ENCODE data around the gene MDH1.
"Not testable (repeated sequence)": the region's sequence is repeated elsewhere in the genome, so short reads cannot be mapped to it uniquely, and the experiment has no call there.

The MDH1 gene

GRCh38 chr2:63569740-63570139, 19.0 kb upstream of the MDH1 start:
- peaks cover 5% of the 10 kb centered on the region; the same call in 1 of the 2 replicates for H3K36me3 ChIP-seq
- no peak overlapping the region for H3K4me3 ChIP-seq
- H3K27me3 ChIP-seq = no peaks in the 10 kb centered on the region
- H3K9ac ChIP-seq = no peak overlapping the region
- H3K4me1 ChIP-seq = peaks cover 15% of the 10 kb centered on the region
- H4K20me1 ChIP-seq = no peaks in the 10 kb centered on the region
- H3K9me3 ChIP-seq = peaks cover 48% of the 10 kb centered on the region
- TF ChIP-seq Cebpa-rat (IDR thresholded peaks at IDR 0.05) = no peak
- no peak overlapping the region for H3K4me2 ChIP-seq
- no peak overlapping the region for H3K27ac ChIP-seq

- Histone ChIP-seq H3K4me2 (peak overlapping the region; percentile 32), H3K9me3 (peaks cover 43% of the 10 kb centered on the region), H3K9ac (no peak overlapping the region), H3K4me3 (no peak overlapping the region), H3K36me3 (peaks cover 1% of the 10 kb centered on the region; the same call in 1 of the 2 replicates), H3K27me3 (no peaks in the 10 kb centered on the region), H4K20me1 (no peaks in the 10 kb centered on the region), H3K27ac (no peak overlapping the region), H3K4me1 (peaks cover 15% of the 10 kb centered on the region)
- no peak for TF ChIP-seq Cebpa-rat (IDR thresholded peaks at IDR 0.05)
Observed at GRCh38 chr2:63571291-63571690, 17.5 kb upstream of the MDH1 start.

- peaks cover 37% of the 10 kb centered on the region for H3K9me3 ChIP-seq
- no peak for TF ChIP-seq Cebpa-rat (IDR thresholded peaks at IDR 0.05)
- no peak overlapping the region for H3K27ac ChIP-seq
- H3K4me1 ChIP-seq = peaks cover 15% of the 10 kb centered on the region
- H4K20me1 ChIP-seq = no peaks in the 10 kb centered on the region
- H3K4me3 ChIP-seq = no peak overlapping the region
- H3K36me3 ChIP-seq = no peaks in the 10 kb centered on the region
- H3K27me3 ChIP-seq = no peaks in the 10 kb centered on the region
- H3K9ac ChIP-seq = no peak overlapping the region
- H3K4me2 ChIP-seq = 0 out of 2 replicates have a peak overlapping the region, but pooled peaks have one; percentile 32
Observed at GRCh38 chr2:63572001-63572400, 16.8 kb upstream of the MDH1 start.

GRCh38 chr2:63573026-63573425, 15.7 kb upstream of the MDH1 start:
- H3K4me3 ChIP-seq, H3K27ac ChIP-seq, H3K27me3 ChIP-seq, H3K4me2 ChIP-seq, H3K9ac ChIP-seq, H3K36me3 ChIP-seq, H4K20me1 ChIP-seq: not testable (repeated sequence)
- H3K4me1 ChIP-seq = peaks cover 18% of the 10 kb centered on the region
- peaks cover 26% of the 10 kb centered on the region for H3K9me3 ChIP-seq

GRCh38 chr2:63573726-63574345, 14.9 kb upstream of the MDH1 start:
- not testable (repeated sequence) for H3K4me3 ChIP-seq, H3K9ac ChIP-seq, H3K36me3 ChIP-seq, H3K27ac ChIP-seq, H3K4me2 ChIP-seq, H3K27me3 ChIP-seq, H4K20me1 ChIP-seq
- Histone ChIP-seq H3K4me1 (peaks cover 18% of the 10 kb centered on the region), H3K9me3 (peaks cover 18% of the 10 kb centered on the region)

- peaks cover 11% of the 10 kb centered on the region for H3K9me3 ChIP-seq
- H3K27ac ChIP-seq = no peak overlapping the region
- H3K4me3 ChIP-seq = no peak overlapping the region
- H3K27me3 ChIP-seq = no peaks in the 10 kb centered on the region
- no peaks in the 10 kb centered on the region for H4K20me1 ChIP-seq
- H3K4me2 ChIP-seq = no peak overlapping the region
- no peak overlapping the region for H3K9ac ChIP-seq
- H3K36me3 ChIP-seq = no peaks in the 10 kb centered on the region; the same call in 1 of the 2 replicates
- TF ChIP-seq Cebpa-rat (IDR thresholded peaks at IDR 0.05) = no peak
- H3K4me1 ChIP-seq = peaks cover 9% of the 10 kb centered on the region
Observed at GRCh38 chr2:63576546-63576945, 12.2 kb upstream of the MDH1 start.

GRCh38 chr2:63578767-63579166, 10.0 kb upstream of the MDH1 start:
- Histone ChIP-seq H3K4me1 (peaks cover 8% of the 10 kb centered on the region; the same call in 1 of the 2 replicates), H3K27ac (no peak overlapping the region), H3K9ac (no peak overlapping the region), H3K4me2 (no peak overlapping the region), H3K4me3 (no peak overlapping the region), H3K27me3 (no peaks in the 10 kb centered on the region), H4K20me1 (no peaks in the 10 kb centered on the region), H3K36me3 (no peaks in the 10 kb centered on the region; the same call in 1 of the 2 replicates), H3K9me3 (peaks cover 9% of the 10 kb centered on the region)
- TF ChIP-seq Cebpa-rat (IDR thresholded peaks at IDR 0.05) = no peak

- H3K9me3 ChIP-seq = no peaks in the 10 kb centered on the region
- H3K4me2 ChIP-seq = no peak overlapping the region
- H3K4me1 ChIP-seq = peaks cover 8% of the 10 kb centered on the region; the same call in 1 of the 2 replicates
- TF ChIP-seq Cebpa-rat (IDR thresholded peaks at IDR 0.05) = no peak
- H3K27ac ChIP-seq = no peak overlapping the region
- H3K27me3 ChIP-seq = no peaks in the 10 kb centered on the region
- no peaks in the 10 kb centered on the region; the same call in 1 of the 2 replicates for H3K36me3 ChIP-seq
- no peak overlapping the region for H3K9ac ChIP-seq
- no peaks in the 10 kb centered on the region for H4K20me1 ChIP-seq
- H3K4me3 ChIP-seq = no peak overlapping the region
Observed at GRCh38 chr2:63580651-63581297, 8.0 kb upstream of the MDH1 start.

- H3K27ac ChIP-seq = no peak overlapping the region
- H3K9ac ChIP-seq = no peak overlapping the region
- no peak for TF ChIP-seq Cebpa-rat (IDR thresholded peaks at IDR 0.05)
- H3K4me2 ChIP-seq = no peak overlapping the region
- H3K36me3 ChIP-seq = no peaks in the 10 kb centered on the region; the same call in 1 of the 2 replicates
- H4K20me1 ChIP-seq = no peaks in the 10 kb centered on the region
- H3K4me1 ChIP-seq = peaks cover 10% of the 10 kb centered on the region
- no peaks in the 10 kb centered on the region for H3K9me3 ChIP-seq
- no peaks in the 10 kb centered on the region for H3K27me3 ChIP-seq
- no peak overlapping the region for H3K4me3 ChIP-seq
Observed at GRCh38 chr2:63581298-63581961, 7.3 kb upstream of the MDH1 start.

GRCh38 chr2:63582873-63583272, 5.9 kb upstream of the MDH1 start:
- H3K4me1 ChIP-seq = peaks cover 21% of the 10 kb centered on the region
- H4K20me1 ChIP-seq = no peaks in the 10 kb centered on the region
- no peak overlapping the region for H3K9ac ChIP-seq
- H3K27ac ChIP-seq = no peak overlapping the region
- H3K36me3 ChIP-seq = no peaks in the 10 kb centered on the region; the same call in 1 of the 2 replicates
- no peaks in the 10 kb centered on the region for H3K27me3 ChIP-seq
- H3K4me3 ChIP-seq = no peak overlapping the region
- H3K9me3 ChIP-seq = no peaks in the 10 kb centered on the region
- no peak overlapping the region for H3K4me2 ChIP-seq
- TF ChIP-seq Cebpa-rat (IDR thresholded peaks at IDR 0.05) = no peak
